Occipital lobe (tissue), 2 donors: ENCODE results near the gene DISC1. TPM values are rescaled to one million over a fixed set of nuclear protein-coding genes. Genes with fewer than 3 reads are reported as not detected.

Experiments
- DNase-seq: peaks from one replicate; lab custom pipeline; 2025; lab: John Stamatoyannopoulos, UW
- total RNA-seq: library from RNA; depleted of rRNA; stranded (reverse); fragments of >200 nt; gene quantifications from one replicate; pipeline ENCODE4 v1.2.3, GENCODE V29; 2014

DISC1 gene
- total RNA-seq, 1 donor from 2014 or later = 6.4 TPM

GRCh38 chr1:232038706-232039677, 412.4 kb downstream of the DISC1 start:
- no peak for DNase-seq

DNA sequence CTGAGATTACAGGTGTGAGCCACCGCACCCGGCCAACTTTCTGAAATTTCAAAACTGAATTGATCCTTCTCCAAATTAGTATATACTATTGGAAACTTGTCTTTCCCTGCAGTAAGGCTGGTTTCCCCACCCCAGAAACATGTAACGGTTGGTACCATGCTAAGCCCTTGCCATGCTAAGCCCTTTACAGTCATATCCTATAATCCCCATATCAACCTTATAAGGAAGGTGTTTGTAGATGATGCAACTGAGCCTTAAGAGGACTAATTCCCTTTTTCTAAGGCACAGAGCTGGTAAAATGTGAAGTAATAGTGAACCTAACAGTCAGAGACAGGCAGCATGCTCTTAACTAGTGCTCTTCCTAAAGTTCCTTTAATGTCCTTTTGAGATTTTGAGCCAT, 413.7 kb downstream of the DISC1 start:
- no peak for DNase-seq

GRCh38 chr1:232044728-232045127, 418.1 kb downstream of the DISC1 start:
- DNase-seq = no peak

DNA sequence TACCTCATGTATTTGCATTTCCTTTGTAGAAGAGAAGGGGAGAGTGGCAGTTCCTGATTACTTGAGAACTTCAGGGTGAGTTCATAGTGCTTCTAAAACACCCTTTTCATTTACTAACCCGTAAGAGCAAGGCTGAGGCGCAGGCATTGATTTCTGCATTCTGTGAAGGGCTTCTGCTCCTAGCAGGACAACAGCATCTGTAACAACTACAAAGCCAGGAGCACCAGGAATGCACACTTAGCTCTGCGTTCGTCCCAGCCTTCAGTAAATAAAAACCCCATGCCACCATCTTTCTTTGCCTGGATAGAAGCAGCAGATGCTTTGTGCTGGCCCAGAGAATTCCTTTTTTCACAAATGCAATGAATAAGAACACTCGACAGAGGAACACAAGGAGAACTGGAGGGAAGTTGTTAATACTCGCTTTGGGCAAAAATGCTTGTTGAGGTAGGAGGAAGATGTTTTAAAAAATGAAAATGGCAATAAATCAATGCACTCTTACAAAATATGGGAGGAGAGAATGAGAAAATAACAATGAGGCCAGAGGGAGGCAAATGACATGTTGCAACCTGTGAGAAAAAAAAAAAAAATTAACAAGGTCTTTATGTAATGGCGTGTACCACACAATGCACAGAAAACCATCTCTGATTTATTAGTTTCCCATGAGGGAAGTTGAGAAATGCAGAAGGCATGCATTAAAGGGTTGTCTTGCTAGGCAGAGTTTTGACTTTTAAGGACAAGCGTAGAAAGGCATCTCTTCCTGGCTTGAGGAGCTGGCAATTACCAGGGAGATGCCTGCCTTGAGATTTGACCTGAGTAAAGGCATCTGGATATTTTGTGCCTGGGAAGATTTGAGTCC, 418.8 kb downstream of the DISC1 start:
- DNase-seq = no peak

DNA sequence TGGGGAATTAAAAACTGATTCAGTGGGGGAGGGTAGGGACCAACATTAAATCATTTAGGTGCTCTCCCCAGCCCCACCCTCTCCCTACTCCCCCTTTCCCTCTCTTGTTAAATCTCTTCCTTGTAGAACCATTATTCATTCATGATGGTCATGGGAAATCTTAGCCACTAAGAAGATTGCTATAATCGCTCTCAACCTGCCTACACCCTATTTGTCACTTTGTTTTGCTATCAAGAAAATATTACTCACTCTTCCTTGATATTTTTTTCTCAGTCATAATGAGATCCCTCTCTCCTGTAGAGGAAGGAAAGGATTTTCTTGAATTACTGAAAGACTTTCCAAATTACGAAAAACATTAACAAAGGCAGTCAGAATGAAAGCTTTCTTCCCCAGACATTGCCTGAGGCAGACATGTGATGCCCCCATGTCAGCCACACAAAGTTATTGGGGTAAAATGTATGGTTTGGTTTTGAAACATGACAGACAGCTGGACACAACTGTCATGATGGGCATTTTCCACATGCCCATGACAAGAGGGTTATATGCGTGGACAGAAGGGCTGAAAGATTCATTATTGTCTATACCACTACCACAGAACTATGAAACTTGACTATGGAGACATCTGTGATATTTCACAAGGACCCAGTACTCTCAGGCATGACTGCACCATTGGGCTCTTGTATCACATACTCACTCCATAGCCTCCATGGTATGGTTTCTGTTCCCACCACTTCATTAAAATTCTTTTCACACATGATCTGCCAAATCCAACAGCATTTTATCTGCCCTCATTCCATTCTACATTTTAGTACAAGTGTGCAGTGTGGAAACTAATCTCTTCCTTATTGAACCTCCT, 420.1 kb downstream of the DISC1 start:
- no peak for DNase-seq

GRCh38 chr1:232047473-232047872, 420.9 kb downstream of the DISC1 start:
- no peak for DNase-seq

DNA sequence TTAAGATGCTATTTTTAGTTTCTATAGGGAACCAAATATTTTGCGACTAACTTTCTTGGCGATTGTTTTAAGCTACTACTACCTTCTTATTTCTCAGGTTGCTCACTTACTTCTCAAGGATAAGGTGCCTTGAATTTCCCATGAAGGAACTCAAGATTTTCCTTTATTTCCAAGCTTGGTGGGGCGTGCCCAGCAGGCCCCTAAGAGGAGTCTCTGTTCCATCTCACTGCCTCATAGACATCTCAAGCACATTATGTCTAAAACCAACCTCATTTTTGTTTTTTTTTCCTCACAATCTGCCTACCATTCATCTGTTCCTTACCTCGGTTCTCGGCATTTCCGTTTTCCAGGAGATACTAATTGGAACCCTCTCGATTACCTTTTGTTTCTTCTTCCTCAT, 421.9 kb downstream of the DISC1 start:
- DNase-seq = no peak

- no peak for DNase-seq
These were observed 422.7 kb downstream of the DISC1 start for GRCh38 chr1:232049335-232049734.

DNA sequence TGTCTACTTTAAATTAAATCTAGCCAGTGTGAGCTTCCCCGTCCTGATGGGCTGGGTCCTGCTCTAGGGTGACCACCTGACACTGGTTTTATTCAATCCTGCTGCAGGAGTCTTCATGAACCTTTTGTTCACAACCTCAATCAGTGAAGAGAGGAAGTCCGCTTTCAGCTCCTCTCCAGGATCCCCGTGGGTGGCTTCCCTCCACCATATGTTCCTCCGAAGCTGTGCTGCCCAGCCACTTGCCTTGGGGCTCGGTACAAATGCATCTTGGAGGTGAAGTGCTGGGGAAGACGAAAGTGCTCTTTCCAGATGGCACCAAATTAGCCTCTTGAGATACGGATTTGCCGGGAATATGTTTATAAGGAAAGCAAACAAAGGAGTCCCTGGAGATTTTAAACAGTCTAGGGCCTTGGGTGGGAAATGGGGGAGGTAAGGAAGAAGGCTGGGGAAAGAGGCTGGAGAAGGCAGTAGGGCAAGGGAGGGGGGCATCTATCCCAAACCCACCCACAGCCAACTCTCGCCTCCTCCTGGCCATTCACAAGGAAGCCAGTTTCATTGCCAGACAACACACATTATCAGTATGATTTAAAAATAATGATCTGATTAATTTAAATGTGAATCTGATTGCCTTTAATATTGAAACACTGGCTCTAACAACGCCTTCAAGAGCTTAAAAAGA, 430.8 kb downstream of the DISC1 start:
- DNase-seq = no peak

DNA sequence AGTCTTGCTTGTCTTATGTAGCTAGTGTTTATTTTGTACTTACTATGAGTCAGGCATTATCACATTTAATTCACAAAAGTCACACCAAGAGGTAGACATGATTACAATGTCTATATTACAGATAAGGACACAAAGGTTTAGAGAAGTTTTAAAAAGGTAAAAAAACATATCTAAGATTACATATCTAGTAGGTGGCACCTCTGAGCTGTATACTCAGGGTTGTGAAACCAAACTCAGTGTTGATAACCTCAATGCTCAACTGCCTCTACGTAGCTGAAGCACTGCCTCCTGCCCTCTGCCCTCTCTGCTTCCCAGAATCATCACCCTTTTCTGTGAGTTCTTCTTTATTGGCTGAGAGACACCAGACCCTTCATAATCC, 431.3 kb downstream of the DISC1 start:
- DNase-seq = no peak

DNA sequence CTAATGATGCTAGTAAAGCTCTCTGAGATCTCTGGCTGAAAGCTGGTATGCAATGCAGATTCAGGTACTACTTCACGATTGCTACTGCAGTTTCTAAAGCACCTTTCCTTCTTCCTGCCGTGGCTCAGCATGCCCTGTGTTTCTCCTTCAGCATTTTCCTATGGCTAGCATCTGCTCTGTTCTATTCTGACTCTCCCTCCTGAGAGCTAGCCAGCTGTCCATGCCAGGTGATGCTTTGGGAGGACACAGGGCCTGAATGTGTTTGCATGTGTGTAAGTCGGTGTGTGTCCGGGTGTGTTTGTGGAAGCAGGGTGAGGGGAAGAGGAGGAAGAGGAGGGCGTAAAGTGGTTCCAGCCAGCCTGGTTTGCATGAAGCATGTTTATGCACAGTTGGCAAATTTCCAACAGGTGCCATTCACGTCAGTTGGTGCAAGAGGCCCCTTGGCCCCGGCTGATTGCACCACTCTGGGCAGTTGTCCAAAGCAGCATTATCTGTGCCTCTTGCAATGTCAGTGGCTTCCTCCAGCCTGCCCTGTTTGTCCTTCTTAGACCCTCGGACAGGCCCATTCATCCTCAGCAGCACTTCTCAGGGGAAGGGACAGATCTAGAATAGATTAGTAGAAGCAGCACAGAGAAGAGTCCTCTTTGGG, 433.3 kb downstream of the DISC1 start:
- no peak for DNase-seq

GRCh38 chr1:232062967-232063366, 436.4 kb downstream of the DISC1 start:
- no peak for DNase-seq

DNA sequence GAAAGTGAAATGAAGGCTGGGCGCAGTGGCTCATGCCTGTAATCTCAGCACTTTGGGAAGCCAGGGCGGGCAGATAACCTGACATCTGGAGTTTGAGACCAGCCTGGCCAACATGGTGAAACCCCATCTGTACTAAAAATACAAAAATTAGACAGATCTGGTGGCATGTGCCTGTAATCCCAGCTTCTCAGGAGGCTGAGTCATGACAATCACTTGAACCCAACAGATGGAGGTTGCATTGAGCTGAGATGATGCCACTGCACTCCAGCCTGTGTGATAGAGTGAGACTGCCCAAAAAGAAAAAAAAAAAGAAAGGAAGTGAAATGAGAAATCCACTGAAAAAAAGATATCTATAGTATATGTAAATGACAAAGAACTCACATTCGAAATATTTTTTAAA, 439.9 kb downstream of the DISC1 start:
- DNase-seq = no peak

DNA sequence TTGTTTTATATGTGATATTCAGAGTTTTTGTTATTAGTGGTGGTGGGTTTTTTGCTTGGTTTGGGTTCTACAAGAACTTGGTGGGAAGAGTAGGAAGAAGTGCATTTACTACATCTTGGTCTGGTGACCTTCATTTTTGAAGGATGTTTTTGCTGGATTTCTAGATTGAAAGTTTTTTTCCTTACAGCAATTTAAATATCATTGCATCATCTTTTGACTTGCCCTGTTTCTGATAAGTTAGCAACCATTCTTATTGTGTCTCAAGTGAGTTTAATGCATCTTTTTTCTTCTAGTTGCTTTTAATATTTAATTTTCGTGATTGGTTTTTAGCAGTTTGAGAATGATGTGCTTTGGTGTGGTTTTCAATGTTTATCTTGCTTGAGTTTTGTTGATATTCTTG, 447.7 kb downstream of the DISC1 start:
- DNase-seq = no peak

- no peak for DNase-seq
These were observed 451.2 kb downstream of the DISC1 start for GRCh38 chr1:232077809-232078208.

DNA sequence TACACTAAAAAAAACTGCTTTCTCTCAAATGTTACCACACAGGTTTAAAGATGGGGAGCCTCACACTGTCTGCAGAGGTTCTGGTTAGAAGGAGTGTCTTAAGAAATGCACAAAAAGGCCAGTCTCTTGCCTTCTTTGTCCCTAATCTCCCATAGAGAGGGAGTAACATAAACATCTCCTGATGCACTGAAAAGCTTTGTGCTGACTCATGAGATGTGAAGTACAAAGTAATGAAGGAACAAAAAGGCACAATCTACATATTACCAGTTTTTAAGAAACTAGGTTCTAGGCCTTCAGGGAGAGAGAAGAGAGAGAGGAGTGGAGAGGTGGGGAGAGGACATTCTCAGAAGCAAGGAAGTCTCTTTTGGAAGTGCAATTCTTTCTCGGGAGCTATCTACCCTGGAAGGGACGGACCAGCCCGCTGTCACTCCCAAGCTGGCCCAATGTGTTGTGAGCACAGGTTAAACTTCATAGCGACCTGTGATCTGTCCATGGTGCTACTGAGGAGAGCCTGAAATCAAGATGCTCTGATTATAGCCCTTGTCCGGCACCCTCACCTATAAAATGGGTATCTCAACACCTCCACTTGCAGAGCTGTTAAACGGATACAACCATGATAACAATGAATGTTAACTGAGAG, 458.1 kb downstream of the DISC1 start:
- DNase-seq = no peak

GRCh38 chr1:232090816-232091215, 464.2 kb downstream of the DISC1 start:
- DNase-seq = no peak
